Neural cell (in vitro differentiated cells): ENCODE results near the gene ALG5. TPM values are rescaled to one million over a fixed set of nuclear protein-coding genes. Genes with fewer than 3 reads are reported as not detected.

Experiments
- H2AFZ ChIP-seq: fragments of 200-600, 300-800 bp; sonication (generic), shearing (Covaris generic); 2 replicates; pipeline ENCODE4 v1.6.0; 2014; ENCODE audit warnings: low read depth, mild to moderate bottlenecking, antibody characterized with exemption, low read length, moderate library complexity
- H3F3A ChIP-seq: fragments of 200-600 bp; shearing (Covaris generic); 2 replicates; pipeline ENCODE4 v1.6.1; 2016; ENCODE audit warnings: mild to moderate bottlenecking, moderate library complexity, mixed read lengths, antibody characterized with exemption, low read length; ENCODE audit not compliant: insufficient read depth, poor library complexity, severe bottlenecking
- H3K27ac ChIP-seq: fragments of 200-600, 300-800 bp; sonication (generic), shearing (Covaris generic); 2 replicates; pipeline ENCODE4 v1.5.1; 2014; ENCODE audit warnings: mild to moderate bottlenecking, low read length, moderate library complexity
- H3K27me3 ChIP-seq: fragments of 300-800, 200-600 bp; sonication (generic), shearing (Covaris generic); 2 replicates; pipeline ENCODE4 v1.6.0; 2014; ENCODE audit warnings: mild to moderate bottlenecking, low read depth, low read length, moderate library complexity; ENCODE audit not compliant: insufficient read depth
- H3K36me3 ChIP-seq: fragments of 300-800, 200-600 bp; sonication (generic), shearing (Covaris generic); 2 replicates; pipeline ENCODE4 v1.5.1; 2014; ENCODE audit warnings: mild to moderate bottlenecking, antibody characterized with exemption, low read length, moderate library complexity; ENCODE audit not compliant: insufficient read depth
- H3K4me2 ChIP-seq: fragments of 300-800, 200-600 bp; sonication (generic), shearing (Covaris generic); 2 replicates; pipeline ENCODE4 v1.6.0; 2014; ENCODE audit warnings: mild to moderate bottlenecking, low read length
- H3K4me3 ChIP-seq: fragments of 300-800, 200-600 bp; sonication (generic), shearing (Covaris generic); 2 replicates; pipeline ENCODE4 v1.5.1; 2014; ENCODE audit warnings: mild to moderate bottlenecking, low read length, moderate library complexity
- H3K79me2 ChIP-seq: fragments of 200-600 bp; shearing (Covaris generic); replicated peaks from 2 replicates; pipeline ENCODE4 v1.6.0; 2014; ENCODE audit warnings: mild to moderate bottlenecking, low read length, moderate library complexity; ENCODE audit not compliant: insufficient read depth
- H3K9ac ChIP-seq: fragments of 300-800, 200-600 bp; sonication (generic), shearing (Covaris generic); 2 replicates; pipeline ENCODE4 v1.6.1; 2016; ENCODE audit warnings: mild to moderate bottlenecking, low read length, mixed read lengths
- H3K9me2 ChIP-seq: fragments of 200-600 bp; shearing (Covaris generic); 2 replicates; pipeline ENCODE4 v1.6.1; 2016; ENCODE audit warnings: mild to moderate bottlenecking, low read length, mixed read lengths; ENCODE audit not compliant: insufficient read depth
- H3K9me3 ChIP-seq: fragments of 200-600, 300-800 bp; sonication (generic), shearing (Covaris generic); 2 replicates; pipeline ENCODE4 v1.6.1; 2016; ENCODE audit warnings: mild to moderate bottlenecking, mixed run types, low read length, moderate library complexity, mixed read lengths
- H4K20me1 ChIP-seq: fragments of 200-600 bp; shearing (Covaris generic); 2 replicates; pipeline ENCODE4 v1.6.1; 2016; ENCODE audit warnings: mild to moderate bottlenecking, mixed run types; ENCODE audit not compliant: insufficient read depth
- CTCF ChIP-seq: fragments of 450-650 bp; IDR thresholded peaks from 2 replicates; pipeline ENCODE4 v1.5.1; 2014; ENCODE audit warnings: antibody characterized with exemption, mild to moderate bottlenecking, moderate library complexity; ENCODE audit not compliant: poor library complexity, severe bottlenecking
- EP300 ChIP-seq: fragments of 450-650 bp; conservative IDR thresholded peaks from 2 replicates; pipeline ENCODE4 v1.6.1; 2014; ENCODE audit warnings: antibody characterized with exemption, mild to moderate bottlenecking, moderate library complexity; ENCODE audit not compliant: poor library complexity, severe bottlenecking
- EZH2 ChIP-seq: fragments of 200-600, 300-800 bp; shearing (Covaris generic), sonication (generic); IDR thresholded peaks from 2 replicates; pipeline ENCODE4 v1.6.1; 2014; ENCODE audit warnings: antibody characterized with exemption, low read length, borderline replicate concordance, mild to moderate bottlenecking; ENCODE audit not compliant: insufficient read depth, poor library complexity, severe bottlenecking
- MXI1 ChIP-seq: fragments of 450-650 bp; conservative IDR thresholded peaks from 2 replicates; pipeline ENCODE4 v1.6.1; 2014; ENCODE audit warnings: antibody characterized with exemption, mild to moderate bottlenecking; ENCODE audit not compliant: poor library complexity, severe bottlenecking
- POLR2AphosphoS5 ChIP-seq: IDR thresholded peaks from 2 replicates; pipeline ENCODE4 v1.6.1; 2012
- RAD21 ChIP-seq: fragments of 450-650 bp; conservative IDR thresholded peaks from 2 replicates; pipeline ENCODE4 v1.6.1; 2014; ENCODE audit warnings: antibody characterized with exemption, mild to moderate bottlenecking, moderate library complexity
- REST ChIP-seq: IDR thresholded peaks from 2 replicates; pipeline ENCODE4 v1.6.1; 2012; ENCODE audit warnings: borderline replicate concordance
- SMC3 ChIP-seq: fragments of 450-650 bp; conservative IDR thresholded peaks from 2 replicates; pipeline ENCODE4 v1.6.1; 2014; ENCODE audit warnings: antibody characterized with exemption, mild to moderate bottlenecking, moderate library complexity; ENCODE audit not compliant: poor library complexity
- TAF1 ChIP-seq: IDR thresholded peaks from 2 replicates; pipeline ENCODE4 v1.6.1; 2012; ENCODE audit warnings: low read depth
- polyA plus RNA-seq: library from polyadenylated mRNA; depleted of rRNA; stranded (reverse); fragments of >200 nt; gene quantifications from 2 replicates; pipeline ENCODE4 v1.2.3, GENCODE V29; 2014

Gene ALG5
- polyA plus RNA-seq, 1 donor from 2014 or later, result 63.0 TPM

DNA sequence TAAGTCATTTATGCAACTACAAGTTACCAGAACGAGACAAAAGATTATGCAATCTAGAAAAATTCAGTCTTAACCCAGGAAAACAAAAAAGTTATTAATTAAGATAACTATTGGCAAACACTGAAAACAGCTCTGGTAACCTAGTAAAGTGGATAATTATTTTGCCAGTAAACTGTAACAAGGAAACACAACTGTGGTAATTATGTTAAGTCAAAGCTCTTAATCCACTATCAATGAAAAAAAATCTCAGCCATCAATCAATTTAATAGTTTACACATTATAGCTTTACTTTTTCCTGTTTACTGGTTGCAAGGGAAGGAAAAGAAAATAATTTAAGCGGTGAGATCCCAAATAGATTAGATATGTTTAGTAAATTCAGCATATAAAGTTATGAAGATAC lies 12.6 kb upstream of the ALG5 start:
- H4K20me1 ChIP-seq, result no peaks in the 10 kb centered on the region
- no peak overlapping the region for H3K27ac ChIP-seq
- peaks cover 41% of the 10 kb centered on the region for H3K36me3 ChIP-seq
- no peaks in the 10 kb centered on the region for H3K79me2 ChIP-seq
- no peaks in the 10 kb centered on the region for H3K9me3 ChIP-seq
- no peak overlapping the region for H3K9ac ChIP-seq
- no peaks in the 10 kb centered on the region for H3K9me2 ChIP-seq
- no peaks in the 10 kb centered on the region for H3K27me3 ChIP-seq
- no peak for TF ChIP-seq EZH2
- no peak for TF ChIP-seq CTCF
- no peak for TF ChIP-seq REST
- no peak for TF ChIP-seq MXI1
- no peak for TF ChIP-seq SMC3
- TF ChIP-seq POLR2AphosphoS5, result no peak
- no peak for TF ChIP-seq RAD21
- no peak for TF ChIP-seq EP300
- no peak for TF ChIP-seq TAF1
- H3F3A ChIP-seq, result no peaks in the 10 kb centered on the region
- no peak overlapping the region for H3K4me2 ChIP-seq
- no peak overlapping the region for H3K4me3 ChIP-seq
- H2AFZ ChIP-seq, result no peak overlapping the region

DNA sequence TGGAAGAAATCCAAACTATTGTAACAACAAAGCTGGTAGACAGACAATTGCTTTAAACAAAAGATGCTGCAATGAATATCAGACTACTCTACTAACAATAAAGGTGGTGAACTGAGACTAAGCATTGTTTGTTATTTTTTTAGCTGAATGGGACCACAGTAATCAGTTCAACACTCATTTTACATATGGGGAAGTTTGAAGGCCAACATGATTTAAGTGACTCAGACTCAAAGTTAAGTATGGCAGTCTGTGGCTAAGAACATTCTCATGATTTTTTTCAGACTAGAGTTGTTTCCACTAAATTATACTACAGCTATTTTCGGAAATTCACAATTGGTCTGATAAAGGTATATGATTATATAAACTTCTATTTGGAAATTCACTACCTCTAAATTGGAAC lies 11.9 kb upstream of the ALG5 start:
- H3K4me3 ChIP-seq, result no peak overlapping the region
- H2AFZ ChIP-seq, result no peak overlapping the region
- H3K9me2 ChIP-seq, result no peaks in the 10 kb centered on the region
- H3F3A ChIP-seq, result no peaks in the 10 kb centered on the region
- H3K27ac ChIP-seq, result no peak overlapping the region
- no peaks in the 10 kb centered on the region for H3K9me3 ChIP-seq
- TF ChIP-seq EZH2 (no peak), CTCF (no peak), TAF1 (no peak)
- H3K36me3 ChIP-seq, result peaks cover 40% of the 10 kb centered on the region
- no peaks in the 10 kb centered on the region for H4K20me1 ChIP-seq
- no peaks in the 10 kb centered on the region for H3K79me2 ChIP-seq
- no peak overlapping the region for H3K4me2 ChIP-seq
- H3K27me3 ChIP-seq, result no peaks in the 10 kb centered on the region
- no peak overlapping the region for H3K9ac ChIP-seq
